GM13976 (cell line): ENCODE measurements around the gene SLC25A14.

ENCODE experiments used
- DNase-seq: peaks from one replicate; pipeline ENCODE4 v3.0.0; 2012; ENCODE audit warnings: low spot score
- in situ Hi-C: fragments of 300-500 bp; cut with MboI; formaldehyde crosslinking; loops from one replicate; pipeline ENCODE4 v1.12.0; 2022; ENCODE audit warnings: low sequenced_read_pairs, mixed read lengths, inconsistent platforms; ENCODE audit not compliant: unreplicated experiment
- TF ChIP-seq, protein P1 (sequence below): IDR thresholded peaks from 2 replicates; pipeline ENCODE4 v1.5.1; 2012; ENCODE audit warnings: borderline replicate concordance, mild to moderate bottlenecking; ENCODE audit not compliant: insufficient read depth; ENCODE audit errors: extremely low read depth, missing control alignments, control extremely low read depth

SLC25A14 gene

DNA sequence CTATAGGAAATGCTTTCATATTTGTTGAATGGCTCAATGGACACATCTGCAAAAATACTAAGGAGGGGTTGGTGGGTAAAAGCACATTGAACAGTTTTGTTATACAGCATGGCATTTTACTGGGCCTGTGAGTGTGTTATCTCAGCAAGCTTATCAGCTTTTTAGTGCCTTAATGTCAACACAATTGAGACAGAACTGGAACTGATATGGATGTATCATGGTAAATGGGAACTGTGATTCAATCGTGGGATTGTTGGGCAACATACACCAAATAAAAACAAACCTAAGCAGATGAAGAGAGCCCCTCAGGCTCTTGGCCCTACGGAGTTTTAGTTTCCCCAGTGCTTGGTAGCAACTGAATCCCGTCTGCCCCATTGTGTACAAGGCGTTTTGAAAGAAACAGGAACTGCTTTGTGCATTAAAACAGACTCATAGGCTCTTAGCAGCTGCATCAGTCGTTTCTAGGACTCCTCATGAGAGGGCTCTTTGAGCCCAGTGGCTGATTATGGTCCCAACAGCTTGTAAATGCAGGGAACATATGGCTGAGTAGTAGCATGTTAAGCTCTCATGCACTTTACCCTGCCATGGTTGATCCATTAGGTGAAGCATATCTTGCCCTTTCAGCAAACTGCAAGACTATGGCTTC is 38.4 kb downstream of the SLC25A14 start:
- in situ Hi-C loops = no loop called here
- TF ChIP-seq, protein P1, sequence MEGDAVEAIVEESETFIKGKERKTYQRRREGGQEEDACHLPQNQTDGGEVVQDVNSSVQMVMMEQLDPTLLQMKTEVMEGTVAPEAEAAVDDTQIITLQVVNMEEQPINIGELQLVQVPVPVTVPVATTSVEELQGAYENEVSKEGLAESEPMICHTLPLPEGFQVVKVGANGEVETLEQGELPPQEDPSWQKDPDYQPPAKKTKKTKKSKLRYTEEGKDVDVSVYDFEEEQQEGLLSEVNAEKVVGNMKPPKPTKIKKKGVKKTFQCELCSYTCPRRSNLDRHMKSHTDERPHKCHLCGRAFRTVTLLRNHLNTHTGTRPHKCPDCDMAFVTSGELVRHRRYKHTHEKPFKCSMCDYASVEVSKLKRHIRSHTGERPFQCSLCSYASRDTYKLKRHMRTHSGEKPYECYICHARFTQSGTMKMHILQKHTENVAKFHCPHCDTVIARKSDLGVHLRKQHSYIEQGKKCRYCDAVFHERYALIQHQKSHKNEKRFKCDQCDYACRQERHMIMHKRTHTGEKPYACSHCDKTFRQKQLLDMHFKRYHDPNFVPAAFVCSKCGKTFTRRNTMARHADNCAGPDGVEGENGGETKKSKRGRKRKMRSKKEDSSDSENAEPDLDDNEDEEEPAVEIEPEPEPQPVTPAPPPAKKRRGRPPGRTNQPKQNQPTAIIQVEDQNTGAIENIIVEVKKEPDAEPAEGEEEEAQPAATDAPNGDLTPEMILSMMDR = no peak
- DNase-seq = no peak

- DNase-seq = no peak
- in situ Hi-C loops = no loop called here
- TF ChIP-seq, protein P1 = no peak
Observed at GRCh38 chrX:130385520-130385919, 45.8 kb downstream of the SLC25A14 start, which contains the start of gene GPR119. Gene GPR119 (minus strand): TSS chrX:130385674. CDS start chrX:130385447, 227 bp downstream.

- TF ChIP-seq, protein P1 = no peak
- in situ Hi-C loops = no loop called here
- no peak for DNase-seq
Observed at GRCh38 chrX:130386408-130386808, 46.7 kb downstream of the SLC25A14 start.

DNA sequence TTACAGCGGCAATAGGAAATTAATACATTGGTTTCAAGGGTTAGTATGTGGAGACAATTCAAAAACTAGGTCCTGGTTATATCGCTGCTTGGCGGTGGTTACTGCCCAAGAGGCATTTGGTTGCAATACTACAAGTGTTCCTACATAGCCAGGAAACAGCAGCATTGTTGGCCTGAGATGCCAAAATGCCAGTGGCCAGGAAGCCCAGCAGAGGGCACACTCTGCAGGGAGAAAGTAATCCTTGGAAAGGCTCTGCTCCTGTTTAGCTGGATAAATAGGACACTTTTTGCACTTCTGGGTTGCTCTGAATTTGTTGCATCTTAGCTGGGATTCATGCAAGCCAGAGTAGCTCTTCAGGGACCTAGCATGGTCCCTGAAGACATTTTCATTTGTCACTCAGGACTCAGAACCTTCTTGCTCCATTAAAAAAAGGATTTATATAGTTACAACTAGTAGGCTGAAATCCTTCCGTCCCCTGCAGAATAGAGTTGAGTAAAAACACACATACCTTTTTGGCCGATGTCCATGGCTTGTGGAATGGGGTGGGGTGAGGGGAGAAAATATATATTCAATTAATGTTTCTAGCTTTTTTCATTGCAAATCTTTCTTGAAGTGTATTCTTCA is 53.8 kb downstream of the SLC25A14 start:
- in situ Hi-C loops = loop anchor here (10.0 kb wide), 1 partner anchor 521 kb away; no protein-coding TSS in a partner anchor
- TF ChIP-seq, protein P1 = peak; percentile 31

GRCh38 chrX:130395341-130395740 is 55.6 kb downstream of the SLC25A14 start:
- in situ Hi-C loops = loop anchor here (10.0 kb wide), 1 partner anchor 519 kb away; no protein-coding TSS in a partner anchor
- TF ChIP-seq, protein P1 = no peak

More for the DNA sequence above, 53.8 kb downstream of the SLC25A14 start:
- no peak for DNase-seq

DNA sequence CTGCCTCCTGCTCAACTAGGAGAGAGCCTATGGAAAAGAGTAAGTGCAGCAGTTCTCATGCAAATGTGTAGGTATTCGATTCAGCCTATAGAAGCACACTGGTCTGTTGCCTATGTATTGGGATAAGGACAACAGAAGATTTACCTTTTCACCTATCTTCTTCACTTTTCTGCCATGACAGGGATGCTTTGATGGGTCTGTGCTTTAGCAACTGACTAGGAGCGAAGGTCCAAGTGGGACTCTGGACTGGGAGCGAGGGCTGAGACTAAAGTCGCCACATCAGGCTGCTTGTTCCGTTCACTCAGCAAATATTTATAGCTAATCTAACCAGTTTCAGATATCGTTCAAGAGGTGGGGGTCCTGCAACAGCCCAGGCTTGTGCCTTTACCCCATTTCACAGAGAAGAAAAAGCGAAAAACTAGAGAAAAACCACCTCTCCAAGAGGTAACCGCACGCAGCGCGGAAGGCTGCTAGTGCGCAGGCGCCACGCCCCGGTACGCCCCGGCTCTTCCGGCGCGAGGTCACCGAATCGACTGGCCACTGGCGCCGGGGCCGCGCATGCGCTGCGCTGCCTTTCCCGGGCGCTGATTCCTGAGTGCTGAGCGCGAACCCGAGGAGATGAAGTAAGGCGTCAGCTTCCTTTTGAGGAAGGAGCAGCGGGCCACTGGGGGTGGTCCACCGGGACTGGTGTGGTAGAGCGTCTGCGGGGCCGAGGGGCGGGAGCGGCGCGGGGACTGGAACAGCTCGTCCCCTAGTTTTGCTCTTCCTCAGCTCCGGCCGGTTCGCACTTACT is 61.9 kb downstream of the SLC25A14 start, which contains the start of gene RBMX2:
Gene RBMX2 (plus strand): TSS at position 573 of the 793 bp plus-strand sequence. CDS start 46 bp downstream, at position 619.
- in situ Hi-C loops = no loop called here
- peak; percentile 91 for DNase-seq
- TF ChIP-seq, protein P1 = no peak

More at GRCh38 chrX:130395341-130395740, 55.6 kb downstream of the SLC25A14 start:
- DNase-seq = no peak
